ENCODE results near the gene GDPD5.

GDPD5 gene

GRCh38 chr11:75471176-75471973, 54.4 kb downstream of the GDPD5 start:
- no peak for FAIRE-seq

DNA sequence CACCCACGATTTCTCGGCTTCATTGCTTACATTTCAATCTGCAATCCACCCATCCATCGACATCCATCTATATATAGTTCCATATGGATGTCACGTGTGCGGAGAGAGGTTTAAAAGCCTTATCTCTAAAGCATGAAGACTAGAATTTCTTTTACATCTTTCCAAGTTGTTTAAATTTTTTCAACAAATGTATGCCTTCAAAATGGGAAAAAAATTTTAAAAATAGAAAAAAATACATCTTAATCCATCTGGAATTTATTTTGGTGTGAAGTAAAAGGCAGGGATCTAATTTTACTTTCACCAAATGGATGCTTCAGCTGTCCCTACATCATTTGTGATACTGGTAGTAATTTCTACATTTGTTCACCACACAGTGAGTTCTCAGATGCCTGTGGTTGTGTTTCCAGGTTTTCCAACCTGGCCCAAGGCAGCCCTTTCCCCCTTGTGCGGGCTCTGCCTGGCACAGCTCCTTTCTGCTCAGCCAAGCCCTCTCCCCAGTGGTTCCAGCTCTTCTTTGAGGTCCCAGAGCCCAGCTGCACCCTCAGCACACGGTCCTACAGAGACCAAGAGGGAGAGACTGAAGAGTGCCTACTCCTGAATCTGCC, 55.2 kb downstream of the GDPD5 start:
- FAIRE-seq: no peak

- no peak for FAIRE-seq
These were observed 55.8 kb downstream of the GDPD5 start for GRCh38 chr11:75469785-75470405.

- no peak for FAIRE-seq
These were observed 57.0 kb downstream of the GDPD5 start for GRCh38 chr11:75468534-75469340.

GRCh38 chr11:75467881-75468280, 57.9 kb downstream of the GDPD5 start:
- no peak for FAIRE-seq

DNA sequence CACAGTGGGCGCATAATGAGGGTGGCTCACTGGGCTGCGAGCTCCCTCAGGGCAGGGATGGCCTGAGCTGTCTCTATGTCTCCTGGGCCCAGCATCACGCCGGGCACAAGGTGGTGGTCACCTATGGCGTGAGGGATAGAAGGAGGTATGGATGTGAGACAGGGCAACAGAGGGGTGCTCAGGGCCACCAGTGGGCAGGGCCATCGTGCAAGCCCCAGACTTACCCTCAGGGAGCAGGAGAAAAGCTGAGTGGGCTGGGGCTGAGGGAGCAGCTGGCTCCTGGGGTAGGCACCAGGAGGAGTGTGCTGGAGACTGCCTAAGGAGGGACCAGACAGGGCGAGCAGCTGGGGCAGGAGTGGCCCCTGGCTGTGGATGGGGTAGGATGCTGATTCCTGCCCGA, 58.4 kb downstream of the GDPD5 start:
- FAIRE-seq: no peak

- no peak for FAIRE-seq
These were observed 59.8 kb downstream of the GDPD5 start for GRCh38 chr11:75465701-75466531.

DNA sequence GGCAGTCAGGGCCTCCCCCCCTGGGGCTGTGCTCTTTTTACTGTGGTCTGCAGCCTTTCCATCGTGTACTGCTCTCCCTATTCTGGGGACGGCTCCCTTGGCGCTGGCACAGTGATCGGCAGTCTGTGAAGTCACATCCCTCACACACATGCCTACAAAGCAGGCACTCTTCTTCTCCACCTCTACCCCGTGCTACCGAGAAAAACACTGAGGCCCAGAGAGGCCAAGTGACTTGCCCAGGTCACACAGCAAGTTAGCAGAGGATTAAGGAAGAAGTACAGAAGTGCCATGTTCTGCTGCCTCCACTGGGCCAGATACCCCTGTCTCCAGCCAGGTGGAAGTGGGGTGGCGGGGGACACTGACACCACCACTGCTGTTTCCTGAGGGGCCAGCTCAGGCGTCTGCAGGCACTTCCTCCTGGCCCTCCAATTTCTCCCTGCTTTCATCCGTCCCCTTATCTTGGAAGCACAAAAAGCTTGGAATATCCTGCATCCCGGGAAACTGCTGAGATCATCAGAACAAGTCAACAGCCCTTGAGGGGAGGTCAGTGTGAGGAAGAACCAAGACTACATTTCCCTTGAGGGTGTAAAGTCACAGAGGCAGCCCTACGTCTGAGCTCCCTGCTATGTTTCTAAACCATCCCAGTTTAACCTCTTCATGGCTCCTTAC, 62.5 kb downstream of the GDPD5 start:
- FAIRE-seq: no peak

- no peak for FAIRE-seq
These were observed 63.6 kb downstream of the GDPD5 start for GRCh38 chr11:75462117-75462653.

DNA sequence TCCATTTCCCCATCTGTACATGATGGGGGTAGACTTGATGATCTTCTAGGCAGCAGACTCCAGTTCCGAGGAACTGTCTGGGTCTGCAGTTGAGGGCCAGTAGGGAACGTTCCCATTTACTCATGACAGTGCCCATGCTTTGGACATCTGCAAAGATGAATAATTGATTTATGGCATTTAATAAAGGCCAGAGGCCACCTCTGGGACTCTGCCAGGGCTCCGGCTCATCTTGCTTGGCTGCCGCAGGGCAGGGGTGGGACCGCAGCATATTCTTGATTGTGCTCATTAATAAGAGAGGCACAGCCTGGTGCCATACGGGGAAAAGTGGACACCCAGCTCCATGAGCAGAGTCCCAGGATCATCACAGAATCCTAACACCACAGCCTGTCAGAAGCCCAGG, 64.6 kb downstream of the GDPD5 start:
- no peak for FAIRE-seq

GRCh38 chr11:75456596-75457183, 69.1 kb downstream of the GDPD5 start:
- FAIRE-seq: no peak

DNA sequence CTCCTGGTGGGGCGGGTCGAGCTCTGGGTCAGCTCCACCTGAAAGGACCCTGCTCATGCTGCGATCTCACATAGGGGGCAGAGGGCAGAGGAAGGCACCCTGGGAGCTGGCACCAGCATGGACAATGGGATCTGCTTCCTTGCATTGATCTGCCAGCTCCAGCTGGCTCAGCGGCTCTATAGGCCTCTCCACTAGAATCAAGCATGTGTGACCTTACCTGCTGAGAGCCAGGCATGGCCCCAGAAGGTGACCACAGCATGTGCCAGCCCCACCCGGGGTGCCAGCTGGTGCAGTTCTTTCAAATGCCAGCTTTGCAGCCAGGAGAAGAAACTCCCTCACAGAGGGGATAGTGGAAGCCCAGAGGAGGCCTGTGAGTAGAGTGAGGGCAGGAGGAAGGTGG, 70.8 kb downstream of the GDPD5 start:
- FAIRE-seq: no peak

- FAIRE-seq: no peak
These were observed 71.7 kb downstream of the GDPD5 start for GRCh38 chr11:75453916-75454655.

GRCh38 chr11:75450826-75451821, 74.6 kb downstream of the GDPD5 start:
- no peak for FAIRE-seq

GRCh38 chr11:75450236-75450635, 75.5 kb downstream of the GDPD5 start:
- FAIRE-seq: no peak

DNA sequence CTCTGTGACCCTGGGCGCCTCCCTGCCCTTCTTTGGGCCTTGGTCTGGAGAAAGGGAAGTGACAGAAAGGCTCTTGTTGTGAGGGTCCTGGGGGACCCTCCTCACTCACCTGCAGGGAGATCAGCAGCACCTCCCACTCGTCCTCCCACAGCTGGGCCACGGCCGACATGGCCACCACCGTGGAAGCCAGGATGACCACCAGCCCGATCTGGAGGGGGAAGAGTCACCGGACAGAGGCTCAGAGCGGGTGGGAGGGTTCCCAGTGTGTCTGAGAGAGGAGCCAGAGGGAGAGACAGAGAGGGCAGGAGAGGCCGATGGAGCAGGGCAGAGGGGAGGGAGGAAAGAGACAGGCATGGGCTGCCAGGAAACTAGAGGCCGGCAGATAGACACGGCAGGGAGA, 76.0 kb downstream of the GDPD5 start:
- no peak for FAIRE-seq

DNA sequence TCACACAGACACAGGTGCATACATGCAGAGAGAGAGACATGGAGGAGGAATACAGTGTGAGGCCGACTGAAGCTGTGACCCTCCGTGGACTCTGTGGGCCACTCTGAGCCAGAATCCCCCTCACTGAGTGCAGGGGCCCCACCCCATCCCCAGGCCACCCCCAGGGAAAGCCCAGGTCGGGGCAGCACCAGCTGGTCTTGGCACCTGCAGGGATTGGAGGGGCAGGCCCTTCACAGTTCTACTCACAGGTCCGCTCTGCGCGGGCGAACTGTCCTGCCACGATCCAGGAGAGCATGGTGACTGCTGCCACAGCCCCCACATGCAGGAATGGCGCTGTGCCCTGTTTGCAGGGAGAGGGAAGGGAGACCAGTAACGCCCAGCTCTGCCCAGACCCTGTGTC, 76.5 kb downstream of the GDPD5 start:
- FAIRE-seq: no peak

DNA sequence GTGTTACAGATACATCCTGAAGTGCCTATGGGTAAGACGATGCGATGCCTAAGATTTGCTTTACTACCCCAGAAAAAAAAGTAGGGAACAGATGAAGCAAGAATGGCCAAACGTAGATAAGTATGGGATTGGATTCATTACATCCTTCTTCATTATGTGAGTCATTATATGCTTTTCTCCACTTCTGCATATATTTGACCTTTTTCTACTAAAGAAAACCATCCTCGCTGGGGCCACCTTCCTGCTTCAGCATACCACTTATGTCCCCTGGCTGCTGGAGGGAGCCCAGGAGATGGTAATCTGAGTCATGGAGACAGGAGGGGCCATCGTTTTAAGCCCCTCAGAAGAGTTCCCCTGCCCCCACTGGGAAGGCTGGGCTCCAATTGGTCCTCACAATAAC, 78.3 kb downstream of the GDPD5 start:
- no peak for FAIRE-seq

All from colon (tissue), 2 donors.